ENCODE data around the gene PHLDA2. TPM values are rescaled to one million over a fixed set of nuclear protein-coding genes. Genes with fewer than 3 reads are reported as not detected.

Gene PHLDA2
- total RNA-seq, result 4.1 and 6.3 TPM in 2 replicates

DNA sequence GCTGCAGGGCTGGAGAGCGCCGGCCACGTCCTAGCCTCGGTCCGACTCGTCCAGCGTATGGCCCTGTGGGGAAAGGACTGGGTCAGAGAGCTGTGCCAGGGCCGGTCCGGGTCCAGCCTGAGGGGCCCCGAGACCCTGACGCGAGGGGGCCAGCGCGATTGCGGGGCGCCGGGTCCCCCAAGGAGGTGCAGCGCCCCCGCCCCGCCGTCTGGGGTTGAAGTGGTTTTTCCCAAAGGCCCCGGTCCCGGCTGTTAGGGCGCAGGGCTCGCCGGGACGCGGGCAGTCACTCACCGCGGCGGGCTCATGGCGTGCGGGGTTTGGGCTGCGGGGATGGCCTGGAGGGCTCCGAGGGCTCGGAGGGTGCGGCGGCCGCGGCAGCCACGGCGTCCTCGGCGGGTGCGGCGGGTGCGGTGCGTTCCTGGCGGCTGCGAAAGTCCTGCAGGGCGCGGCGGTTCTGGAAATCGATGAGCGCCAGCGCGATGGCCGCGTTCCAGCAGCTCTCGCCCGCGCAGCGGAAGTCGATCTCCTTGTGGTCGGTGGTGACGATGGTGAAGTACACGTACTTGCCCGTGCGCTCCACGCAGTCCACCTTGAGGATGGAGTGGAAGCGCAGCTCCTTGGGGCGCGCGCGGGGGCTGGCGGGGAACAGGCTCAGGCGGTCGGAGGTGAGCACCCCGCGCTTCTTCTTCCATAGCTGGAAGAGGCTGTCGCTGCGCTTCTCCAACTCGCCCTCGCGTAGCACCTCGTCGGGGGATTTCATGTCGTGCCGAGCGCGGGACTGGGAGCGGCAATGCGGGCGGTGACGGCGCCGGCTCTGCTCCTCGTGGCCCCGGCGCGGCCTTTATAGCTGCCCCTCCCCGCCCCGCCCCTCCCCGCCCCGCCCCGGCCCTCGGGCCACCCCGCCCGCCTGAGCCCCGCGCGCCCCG lies at the start of gene PHLDA2:
TSS of gene PHLDA2 (minus strand) at position 816 of the 926 bp plus-strand sequence. CDS start at position 760, 56 bp downstream.
- intact Hi-C loops (cut with micrococcal nuclease), result loop anchor here (2.0 kb wide), 1 partner anchor 60 kb away; no protein-coding TSS in a partner anchor

DNA sequence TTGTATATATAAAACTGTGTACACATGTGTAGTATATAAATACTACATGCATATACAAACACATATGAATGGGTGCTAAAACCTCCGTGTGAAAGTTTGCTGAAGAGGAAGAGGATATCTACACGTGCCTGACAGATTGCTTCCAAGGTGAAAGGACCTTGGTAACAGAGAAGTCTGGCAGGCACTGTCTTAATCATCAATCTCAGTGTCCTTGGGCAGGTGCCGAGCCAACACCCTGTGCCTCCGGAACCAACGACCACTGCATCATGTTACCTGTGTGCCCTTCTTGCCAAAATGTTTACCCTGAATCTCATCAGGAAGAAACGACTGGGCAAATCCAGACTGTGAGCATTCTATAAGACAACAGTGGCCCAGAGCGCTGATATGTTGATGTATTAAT lies 47.9 kb upstream of the PHLDA2 start:
- intact Hi-C loops (cut with micrococcal nuclease), result no loop called here

DNA sequence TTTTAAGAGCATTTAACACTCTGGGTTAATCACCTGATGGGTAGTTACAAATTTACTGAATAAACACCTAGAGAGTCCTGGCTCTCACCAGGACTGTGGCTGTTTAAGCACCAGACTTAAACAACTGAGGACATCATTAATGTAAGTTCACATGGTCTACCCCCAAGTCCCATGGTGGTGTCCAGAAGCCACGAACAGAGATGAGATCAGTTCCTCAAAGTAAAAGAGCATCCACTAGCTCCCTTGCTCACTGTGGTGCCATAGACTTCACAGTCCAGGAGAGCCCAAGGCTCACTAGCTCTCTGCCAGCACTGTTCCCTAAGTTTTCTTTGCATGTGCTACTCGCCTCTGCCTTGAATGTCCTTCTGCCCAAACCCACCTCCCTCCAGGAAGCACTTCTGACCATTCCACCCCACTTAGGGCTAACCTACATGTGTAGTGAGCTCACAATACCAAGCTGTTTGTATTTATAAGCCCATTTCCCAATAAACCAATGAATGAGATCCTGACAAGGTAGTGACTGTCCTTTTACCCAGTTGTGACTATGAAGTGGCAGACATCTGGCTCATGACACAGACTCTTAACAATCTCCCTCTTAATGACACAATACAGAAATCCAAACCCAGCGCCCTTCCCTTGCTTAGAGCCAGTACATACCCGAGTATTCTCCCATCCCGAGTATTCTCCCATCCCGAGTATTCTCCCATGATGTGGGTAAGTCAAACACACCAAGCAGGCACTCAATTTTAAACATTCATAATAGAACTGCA lies 47.3 kb upstream of the PHLDA2 start:
- intact Hi-C loops (cut with micrococcal nuclease), result no loop called here

GRCh38 chr11:2975594-2975993 lies 46.4 kb upstream of the PHLDA2 start:
- intact Hi-C loops (cut with micrococcal nuclease), result loop anchor here (2.0 kb wide), 2 partner anchors 17 to 45 kb away; partner anchors contain the start of gene NAP1L4

DNA sequence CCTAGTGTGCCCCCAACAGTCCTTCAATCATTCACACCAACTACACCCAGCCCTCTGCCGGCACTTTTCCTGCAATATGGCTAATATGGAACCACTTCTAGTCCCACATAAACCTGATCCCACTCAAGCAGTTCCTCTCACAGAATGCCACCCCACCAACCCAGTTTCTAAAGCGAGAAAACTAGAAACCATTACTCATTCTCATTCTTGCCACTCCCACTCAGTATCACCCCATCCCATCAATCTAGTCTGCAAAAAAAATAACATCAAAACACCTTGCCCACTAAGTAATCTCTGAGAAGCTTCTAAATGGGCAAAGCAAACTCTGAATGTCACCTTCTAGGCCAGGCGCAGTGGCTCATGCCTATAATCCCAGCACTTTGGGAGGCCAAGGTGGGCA lies 45.1 kb upstream of the PHLDA2 start:
- intact Hi-C loops (cut with micrococcal nuclease), result loop anchor here (2.0 kb wide), 2 partner anchors 19 to 47 kb away; partner anchors contain the start of gene NAP1L4

DNA sequence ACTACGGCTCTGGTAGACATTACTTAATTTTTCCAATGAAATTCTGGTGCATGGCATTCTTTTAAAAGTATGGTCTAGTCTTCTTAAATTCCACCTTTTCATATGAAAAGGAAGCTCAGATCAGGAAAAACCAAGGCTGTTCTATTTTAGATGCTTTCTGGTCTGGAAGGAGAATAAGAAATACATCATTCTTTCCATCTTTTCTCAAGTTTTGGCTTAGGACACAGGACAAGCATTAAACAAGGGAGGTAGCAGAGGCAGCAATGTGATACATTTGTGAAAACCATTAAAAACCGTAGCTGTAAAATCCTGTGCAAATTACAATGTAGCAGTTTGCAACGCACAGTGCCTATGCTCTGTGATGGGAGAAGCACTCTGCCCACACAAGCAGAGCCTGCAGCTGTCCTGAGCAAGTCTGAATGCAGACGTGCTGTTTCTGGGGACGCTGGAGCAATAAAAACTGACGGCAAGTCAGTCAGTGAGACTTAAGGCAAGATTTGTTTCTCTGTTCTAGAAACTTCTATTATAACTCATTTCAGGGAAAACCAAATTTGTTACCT lies 39.2 kb upstream of the PHLDA2 start:
- intact Hi-C loops (cut with micrococcal nuclease), result no loop called here

GRCh38 chr11:2964782-2965181 lies 35.6 kb upstream of the PHLDA2 start:
- intact Hi-C loops (cut with micrococcal nuclease), result no loop called here

- intact Hi-C loops (cut with micrococcal nuclease), result no loop called here
These were observed 34.5 kb upstream of the PHLDA2 start for GRCh38 chr11:2963761-2964160.

DNA sequence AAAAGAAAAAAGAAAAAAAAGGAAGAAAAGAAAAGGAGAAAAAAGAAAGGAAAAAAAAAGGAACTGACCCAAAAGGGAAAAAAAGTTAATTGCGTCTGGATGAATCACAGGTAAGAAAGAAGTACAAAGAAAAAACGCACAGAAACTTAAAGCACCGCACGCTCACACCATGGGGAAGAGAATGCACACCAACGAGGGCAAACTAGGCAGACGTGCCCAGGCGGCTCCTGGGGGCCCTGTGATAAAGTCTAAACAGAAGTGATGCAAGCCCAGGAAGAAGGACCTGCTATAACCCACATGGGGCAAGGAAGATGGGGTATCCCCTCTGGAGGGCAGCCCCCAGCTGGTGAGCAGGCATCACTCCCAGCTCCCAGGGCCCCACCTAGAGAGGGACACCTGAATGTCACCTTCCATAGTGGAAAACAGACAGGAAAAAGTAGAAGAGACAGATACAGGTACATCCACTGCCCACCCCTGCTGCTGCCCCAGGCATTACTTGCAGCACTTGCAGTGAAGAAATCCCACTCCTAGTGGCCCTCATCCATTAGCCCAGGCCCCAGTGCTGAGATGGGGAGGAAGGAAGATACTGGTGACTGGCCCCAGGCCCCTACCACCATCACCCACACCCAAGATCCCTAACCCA lies 34.0 kb upstream of the PHLDA2 start:
- intact Hi-C loops (cut with micrococcal nuclease), result no loop called here

GRCh38 chr11:2961080-2961479 lies 31.9 kb upstream of the PHLDA2 start:
- intact Hi-C loops (cut with micrococcal nuclease), result no loop called here

DNA sequence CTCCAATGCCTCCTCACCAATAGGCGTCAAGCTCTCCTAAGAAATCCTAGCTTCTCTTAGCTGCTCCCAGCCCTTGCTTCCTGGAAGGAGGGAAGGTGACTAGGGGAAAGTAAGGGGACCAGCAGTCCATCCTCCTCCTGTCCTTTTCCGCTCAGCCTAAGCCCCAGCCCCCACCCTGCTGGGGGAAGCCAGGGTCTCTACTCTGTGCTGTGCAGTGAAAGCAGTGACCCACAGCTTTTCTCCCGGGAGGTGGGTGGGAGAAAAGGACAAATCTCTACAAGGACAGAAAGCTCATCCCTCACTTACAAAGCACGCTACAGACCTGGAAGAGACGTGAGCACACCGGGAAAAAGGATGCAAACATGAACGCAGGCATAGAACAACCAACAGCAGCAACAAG lies 30.9 kb upstream of the PHLDA2 start:
- intact Hi-C loops (cut with micrococcal nuclease), result no loop called here

GRCh38 chr11:2958251-2958650 lies 29.0 kb upstream of the PHLDA2 start:
- intact Hi-C loops (cut with micrococcal nuclease), result no loop called here

DNA sequence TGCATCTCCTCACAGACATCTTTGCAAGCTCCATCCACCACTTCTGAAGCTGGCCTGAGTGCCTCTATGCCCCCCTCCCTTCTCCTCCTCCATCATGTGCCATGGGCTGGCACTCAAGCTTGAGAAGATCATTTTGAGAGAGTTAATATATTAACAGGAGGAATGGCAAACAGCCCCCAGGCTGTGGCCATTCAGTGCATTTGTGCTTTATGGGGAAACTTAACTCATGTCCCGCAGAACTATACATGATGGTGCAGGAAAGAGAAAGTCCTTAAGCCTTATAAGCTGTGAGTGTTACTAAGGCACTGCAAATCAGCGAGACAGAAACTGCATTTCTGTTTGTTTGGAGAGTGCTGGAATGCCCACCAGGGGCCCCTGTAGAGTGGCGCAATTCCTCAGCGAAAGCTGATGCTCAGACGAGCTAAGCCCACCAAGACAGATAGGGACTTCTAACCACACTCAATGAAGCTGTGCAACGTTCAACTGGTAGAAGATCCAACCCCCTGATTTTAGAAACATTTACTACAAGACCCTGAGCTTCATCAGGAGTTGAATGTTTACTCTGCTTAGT lies 26.8 kb upstream of the PHLDA2 start:
- intact Hi-C loops (cut with micrococcal nuclease), result no loop called here

GRCh38 chr11:2954263-2954662 lies 25.0 kb upstream of the PHLDA2 start:
- intact Hi-C loops (cut with micrococcal nuclease), result no loop called here

DNA sequence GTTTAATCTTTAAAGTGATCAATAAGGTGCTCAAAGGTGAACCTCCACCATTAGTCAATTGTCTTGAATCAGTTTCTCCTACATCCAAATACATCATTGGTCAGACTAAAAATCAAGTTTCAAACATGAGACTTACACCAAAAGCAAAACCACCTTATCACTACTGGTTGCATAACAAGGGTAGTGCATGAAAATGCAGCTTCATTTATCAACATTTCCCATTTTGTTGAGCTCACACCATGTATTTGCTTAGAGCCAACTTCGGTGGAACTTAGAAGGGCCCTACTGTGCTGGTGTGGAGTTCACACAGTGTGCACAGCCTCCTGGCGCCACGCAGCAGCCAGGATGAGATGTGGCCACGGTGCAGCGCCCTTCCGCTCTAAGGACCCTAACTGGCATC lies 23.1 kb upstream of the PHLDA2 start:
- intact Hi-C loops (cut with micrococcal nuclease), result no loop called here

DNA sequence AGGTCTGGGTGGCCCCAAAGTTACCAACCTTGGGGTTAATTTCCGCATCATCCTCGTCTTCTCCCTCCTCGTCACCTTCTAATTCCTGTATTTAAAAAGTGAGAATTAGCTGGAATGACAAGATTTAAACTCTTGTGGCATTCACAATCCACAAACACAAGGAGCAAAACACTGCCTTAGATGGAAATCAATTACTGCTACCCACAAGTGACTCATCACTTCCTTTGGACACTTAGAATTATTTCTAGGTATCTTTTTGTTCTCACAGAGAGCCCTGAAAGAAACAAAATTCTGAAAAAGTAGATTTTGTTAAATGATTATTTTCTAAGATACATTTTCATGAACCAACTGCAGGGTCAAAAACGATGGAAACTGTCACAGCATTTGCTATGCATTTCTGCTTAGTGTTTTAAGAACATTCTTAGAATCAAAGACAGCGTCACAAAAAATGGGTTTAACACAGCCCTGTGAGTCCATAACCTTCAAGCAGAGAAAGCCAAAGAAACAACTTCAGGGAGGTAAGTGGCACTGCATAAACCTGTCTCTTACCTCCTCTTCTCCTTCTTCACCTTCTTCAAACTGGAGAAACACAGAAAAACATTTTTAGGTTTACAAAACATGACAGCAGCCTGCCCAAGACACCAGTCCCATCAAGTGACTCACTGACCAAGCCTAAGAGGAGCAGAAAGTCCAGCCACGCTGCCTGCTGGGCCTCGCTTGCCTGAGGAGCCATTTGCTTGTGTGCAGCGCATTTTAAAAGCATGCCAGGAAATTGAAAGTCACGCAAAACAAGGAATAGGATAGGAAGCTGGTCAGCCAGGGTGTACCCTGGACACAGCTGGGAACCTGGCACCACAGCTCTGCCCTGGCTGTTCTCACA lies 22.3 kb upstream of the PHLDA2 start:
- intact Hi-C loops (cut with micrococcal nuclease), result no loop called here

DNA sequence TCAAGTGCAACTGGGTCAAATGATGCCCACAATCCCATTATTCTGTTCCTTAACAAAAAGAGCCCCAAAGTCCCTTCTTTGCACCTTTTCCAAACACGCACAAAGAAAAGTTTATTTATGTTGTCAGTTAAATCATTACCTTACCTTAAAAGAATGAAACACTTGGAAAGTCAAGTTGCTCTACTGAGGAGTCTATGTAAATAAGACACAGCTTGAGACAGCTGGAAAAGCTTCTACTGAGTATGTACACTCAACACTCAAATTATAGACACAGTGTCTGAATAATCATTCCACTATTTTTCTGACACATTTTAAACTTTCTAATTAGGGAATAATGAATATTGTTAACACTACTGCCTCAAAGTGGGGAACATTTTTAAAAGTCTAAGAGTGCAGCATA lies 21.6 kb upstream of the PHLDA2 start:
- intact Hi-C loops (cut with micrococcal nuclease), result no loop called here

GRCh38 chr11:2949920-2950319 lies 20.7 kb upstream of the PHLDA2 start:
- intact Hi-C loops (cut with micrococcal nuclease), result no loop called here

DNA sequence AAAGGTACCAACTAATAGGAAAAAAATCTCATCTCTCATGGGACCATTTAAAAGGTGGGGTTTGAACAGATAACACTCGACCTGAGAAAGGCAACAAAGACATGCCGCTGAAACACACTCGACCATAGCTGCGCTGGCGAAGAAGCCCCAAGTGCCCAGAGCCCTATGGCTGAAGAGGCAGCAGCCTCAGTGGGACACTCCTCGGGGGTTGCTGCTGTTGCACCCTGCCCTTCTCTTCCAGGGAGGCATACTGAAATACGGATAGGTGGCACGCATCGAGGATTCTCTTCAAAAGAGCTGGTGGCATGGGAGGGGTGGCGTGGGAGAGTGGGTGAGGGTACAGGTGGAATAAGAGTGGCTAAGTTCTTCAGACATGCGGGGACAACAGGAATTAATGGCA lies 18.5 kb upstream of the PHLDA2 start:
- intact Hi-C loops (cut with micrococcal nuclease), result no loop called here

DNA sequence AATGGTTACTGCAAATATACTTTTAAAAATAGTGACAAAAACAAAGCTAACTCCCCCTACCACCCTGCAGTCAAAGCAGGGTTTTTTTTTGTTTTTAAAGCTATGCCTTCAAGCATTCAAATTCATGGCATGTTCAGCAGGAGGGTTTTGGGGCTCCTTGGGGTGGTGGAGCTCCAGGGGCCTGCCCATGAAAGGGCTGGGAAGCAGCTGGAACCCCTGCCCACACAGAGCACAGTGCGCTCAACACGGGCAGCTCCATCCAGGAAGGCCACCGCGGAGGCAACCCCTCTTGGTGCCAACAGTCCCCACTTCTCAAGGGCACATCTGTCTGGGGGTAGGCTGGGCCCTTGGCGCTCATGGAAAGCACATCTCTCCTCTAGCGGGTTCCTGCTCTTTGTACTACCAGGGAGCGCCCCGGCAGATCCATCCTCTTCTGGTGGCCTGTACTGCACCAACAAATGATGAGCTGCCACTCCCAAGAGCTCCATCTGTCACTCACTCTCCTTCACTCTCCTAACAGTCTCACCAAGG lies 16.6 kb upstream of the PHLDA2 start:
- intact Hi-C loops (cut with micrococcal nuclease), result no loop called here
